Stimulated activated naive CD4-positive, alpha-beta T cell (primary cell): ENCODE measurements around the gene ERCC3.
"Not testable (repeated sequence)": the region's sequence is repeated elsewhere in the genome, so short reads cannot be mapped to it uniquely, and the experiment has no call there.

Experiments used
- DNase-seq, 6 experiments: peaks; one replicate each; lab custom pipeline; 2025; lab: John Stamatoyannopoulos, UW

The ERCC3 gene

DNA sequence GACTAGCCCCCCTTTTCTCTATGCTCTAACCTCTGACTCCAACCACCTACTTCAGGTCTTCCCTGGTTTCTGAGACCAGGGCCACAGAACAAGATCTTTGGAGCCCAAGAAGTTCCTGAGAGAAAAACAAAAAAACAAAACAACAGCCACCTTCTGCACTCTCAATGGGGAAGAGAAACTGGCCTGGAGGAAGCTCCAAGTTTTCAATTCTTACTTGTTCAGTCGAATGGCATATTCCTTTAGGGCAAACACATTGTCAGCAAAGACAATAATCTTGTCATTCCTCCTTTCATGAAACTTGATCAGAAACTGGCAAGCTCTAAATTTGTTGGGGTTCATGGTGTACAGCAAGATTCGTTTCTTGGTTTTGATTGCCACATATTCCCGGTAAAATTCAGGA lies 15.0 kb downstream of the ERCC3 start:
- DNase-seq = no peak

DNA sequence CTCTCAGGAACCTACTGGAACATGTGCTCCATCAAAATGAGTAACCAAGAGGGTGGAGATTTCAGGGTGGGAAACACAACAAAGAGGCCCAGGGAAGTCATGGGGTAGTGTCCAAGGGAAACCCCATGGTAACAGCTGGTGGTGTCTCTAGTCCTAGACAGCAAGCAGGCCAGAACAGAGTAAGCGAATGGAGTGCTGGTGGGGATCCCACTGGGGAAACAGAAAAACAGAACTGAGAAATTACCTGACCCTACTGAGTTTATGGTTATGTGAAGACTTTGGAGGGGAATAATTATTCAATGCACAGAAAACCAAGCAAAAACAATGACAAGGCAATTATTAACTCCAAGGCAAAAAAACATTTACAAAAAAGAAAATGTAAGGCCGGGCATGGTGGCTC lies 16.9 kb downstream of the ERCC3 start:
- DNase-seq = no peak

DNA sequence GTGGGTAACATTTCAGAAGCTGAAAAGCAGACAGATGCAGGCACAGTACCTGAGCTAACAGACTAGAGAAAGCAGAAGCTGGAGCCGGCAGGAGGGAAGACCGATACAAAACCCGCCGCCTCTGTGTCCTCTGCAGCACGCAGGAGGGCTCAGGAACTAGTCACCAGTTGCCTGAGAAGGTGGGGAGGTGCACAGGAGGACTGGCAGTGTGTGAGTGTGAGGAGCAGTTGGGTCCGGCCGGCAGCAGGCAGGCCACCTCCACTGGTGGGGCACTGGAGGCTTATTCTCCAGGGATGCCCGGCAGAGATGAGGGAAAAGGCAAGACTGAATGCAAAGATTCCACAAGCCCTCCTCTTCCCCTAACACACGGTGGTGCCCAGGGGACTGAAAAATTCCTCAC lies 18.2 kb downstream of the ERCC3 start:
- no peak for DNase-seq

GRCh38 chr2:127275356-127275755 lies 18.6 kb downstream of the ERCC3 start:
- DNase-seq = no peak

GRCh38 chr2:127270663-127271062 lies 23.3 kb downstream of the ERCC3 start:
- no peak for DNase-seq

DNA sequence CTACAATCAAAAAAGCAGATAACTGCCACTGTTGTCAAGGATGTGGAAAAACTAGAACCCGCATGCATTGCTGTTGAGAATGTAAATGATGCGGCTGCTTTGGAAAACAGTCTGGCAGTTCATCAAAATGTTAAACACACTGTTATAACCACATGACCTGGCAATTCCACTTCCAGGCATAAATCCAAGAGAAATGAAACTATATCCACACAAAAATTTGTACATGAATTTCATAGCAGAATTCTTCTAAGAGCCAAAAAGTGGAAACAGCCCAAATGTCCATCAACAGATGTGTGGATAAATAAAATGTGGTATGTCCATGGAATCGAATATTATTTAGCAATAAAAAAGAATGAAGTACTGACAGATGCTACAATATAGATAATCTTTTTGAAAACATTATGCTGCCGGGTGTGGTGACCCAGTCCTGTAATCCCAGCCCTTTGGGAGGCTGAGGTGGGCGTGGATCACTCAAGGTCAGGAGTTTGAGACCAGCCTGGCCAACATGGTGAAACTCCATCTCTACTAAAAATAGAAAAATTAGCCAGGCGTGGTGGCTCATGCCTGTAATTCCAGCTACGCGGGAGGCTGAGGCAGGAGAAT lies 32.0 kb downstream of the ERCC3 start:
- DNase-seq = no peak

DNA sequence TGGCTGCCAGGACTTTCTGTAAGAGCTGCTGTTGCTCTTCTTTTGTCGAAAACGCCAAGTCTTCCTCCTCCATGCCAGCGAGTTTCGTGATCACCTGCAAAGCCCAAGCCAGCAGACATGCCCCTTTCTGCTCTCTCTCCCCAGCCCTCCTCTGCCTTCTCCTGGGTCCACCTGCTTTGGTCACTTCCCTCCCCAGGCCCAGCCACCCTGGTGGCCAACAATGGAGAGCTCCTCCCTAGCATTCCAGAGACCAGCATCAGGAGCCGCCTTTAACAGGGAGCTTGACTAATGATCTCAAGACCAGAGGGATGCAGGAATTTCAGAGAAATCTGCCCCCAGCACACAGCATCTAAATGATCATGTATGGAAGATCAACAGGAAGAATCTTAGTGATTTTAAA lies 34.6 kb downstream of the ERCC3 start:
- no peak for DNase-seq

GRCh38 chr2:127256866-127257265 lies 37.1 kb downstream of the ERCC3 start:
- no peak for DNase-seq

- DNase-seq = no peak
Measured at GRCh38 chr2:127256381-127256780, 37.6 kb downstream of the ERCC3 start.

DNA sequence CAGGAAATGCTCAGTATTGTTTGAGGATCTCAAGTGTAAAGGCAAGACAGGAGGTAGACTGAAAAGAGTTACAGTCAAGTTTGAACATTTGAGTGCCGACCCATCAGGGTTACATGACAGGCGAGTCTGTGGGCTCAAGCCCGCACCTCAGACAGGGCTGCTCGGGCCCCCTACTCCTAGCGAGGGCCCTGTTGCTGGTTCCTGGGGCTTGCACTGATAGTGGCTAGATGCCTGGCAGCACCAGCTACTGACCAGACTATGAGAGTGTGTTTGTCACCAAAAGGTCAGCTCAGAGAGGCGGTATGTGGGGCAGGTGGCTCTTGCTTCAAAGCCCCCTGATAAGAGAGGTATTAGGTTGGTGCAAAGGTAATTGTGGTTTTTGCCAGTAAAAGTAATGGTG lies 38.2 kb downstream of the ERCC3 start:
- DNase-seq = no peak

- DNase-seq = no peak
Measured at GRCh38 chr2:127255146-127255545, 38.8 kb downstream of the ERCC3 start.

DNA sequence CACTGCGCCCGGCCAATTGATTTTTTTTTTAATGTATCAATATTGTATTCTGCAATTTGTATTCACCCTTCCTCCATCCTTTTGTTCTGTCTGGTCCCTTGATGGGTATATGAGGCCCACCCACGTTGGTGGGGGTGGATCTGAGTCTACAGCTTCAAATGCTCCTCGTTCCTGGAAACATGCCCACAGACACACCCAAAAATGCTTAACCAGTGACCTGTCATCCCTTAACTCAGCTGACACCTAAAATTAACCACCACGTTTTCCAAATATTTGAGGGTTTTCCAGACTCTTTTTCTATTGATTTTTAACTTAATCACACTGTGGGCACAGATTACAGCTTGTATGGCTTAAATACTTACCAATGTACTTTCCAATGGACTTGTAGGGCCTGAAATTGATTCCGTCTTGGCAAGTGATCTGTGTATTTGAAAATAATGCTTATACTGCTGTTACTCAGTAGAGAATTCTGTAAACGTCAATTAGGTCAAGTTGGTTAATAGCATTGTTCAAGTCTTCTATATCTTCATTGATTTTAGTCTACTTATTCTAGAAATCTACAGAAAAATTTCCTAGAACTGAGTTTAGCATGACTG lies 39.5 kb downstream of the ERCC3 start:
- DNase-seq = no peak

- DNase-seq = not testable (repeated sequence)
Measured at GRCh38 chr2:127241184-127241583, 52.8 kb downstream of the ERCC3 start.

GRCh38 chr2:127239395-127239794 lies 54.5 kb downstream of the ERCC3 start:
- DNase-seq = no peak

DNA sequence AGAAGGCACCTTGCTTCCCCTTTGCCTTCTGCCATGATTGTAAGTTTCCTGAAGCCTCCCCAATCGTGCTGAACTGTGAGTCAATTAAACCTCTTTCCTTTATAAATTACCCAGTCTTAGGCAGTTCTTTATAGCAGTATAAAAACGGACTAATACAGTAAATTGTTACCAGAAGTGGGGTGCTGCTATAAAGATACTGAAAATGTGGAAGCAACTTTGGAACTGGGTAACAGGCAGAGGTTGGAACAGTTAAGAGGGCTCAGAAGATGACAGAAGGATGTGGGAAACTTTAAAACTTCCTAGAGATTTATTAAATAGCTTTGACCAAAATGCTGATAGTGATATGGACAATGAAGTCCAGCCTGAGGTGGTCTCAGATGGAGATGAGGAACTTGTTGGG lies 56.2 kb downstream of the ERCC3 start:
- not testable (repeated sequence) for DNase-seq

GRCh38 chr2:127235082-127235702 lies 58.8 kb downstream of the ERCC3 start:
- DNase-seq = no peak

DNA sequence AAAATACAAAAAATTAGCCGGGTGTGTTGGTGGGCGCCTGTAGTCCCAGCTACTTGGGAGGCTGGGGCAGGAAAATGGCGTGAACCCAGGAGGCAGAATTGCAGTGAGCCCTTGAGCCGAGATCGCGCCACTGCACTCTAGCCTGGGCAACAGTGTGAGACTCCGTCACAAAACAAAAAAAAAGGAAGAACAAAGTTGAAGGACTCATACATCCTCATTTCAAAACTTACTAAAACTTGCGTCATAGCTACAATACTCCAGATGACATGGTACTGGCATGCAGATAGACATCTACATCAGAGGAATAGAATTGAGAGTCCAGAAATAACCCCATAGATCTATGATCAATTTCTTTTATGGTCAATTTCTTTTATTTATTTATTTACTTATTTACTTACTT lies 60.2 kb downstream of the ERCC3 start:
- DNase-seq = no peak

DNA sequence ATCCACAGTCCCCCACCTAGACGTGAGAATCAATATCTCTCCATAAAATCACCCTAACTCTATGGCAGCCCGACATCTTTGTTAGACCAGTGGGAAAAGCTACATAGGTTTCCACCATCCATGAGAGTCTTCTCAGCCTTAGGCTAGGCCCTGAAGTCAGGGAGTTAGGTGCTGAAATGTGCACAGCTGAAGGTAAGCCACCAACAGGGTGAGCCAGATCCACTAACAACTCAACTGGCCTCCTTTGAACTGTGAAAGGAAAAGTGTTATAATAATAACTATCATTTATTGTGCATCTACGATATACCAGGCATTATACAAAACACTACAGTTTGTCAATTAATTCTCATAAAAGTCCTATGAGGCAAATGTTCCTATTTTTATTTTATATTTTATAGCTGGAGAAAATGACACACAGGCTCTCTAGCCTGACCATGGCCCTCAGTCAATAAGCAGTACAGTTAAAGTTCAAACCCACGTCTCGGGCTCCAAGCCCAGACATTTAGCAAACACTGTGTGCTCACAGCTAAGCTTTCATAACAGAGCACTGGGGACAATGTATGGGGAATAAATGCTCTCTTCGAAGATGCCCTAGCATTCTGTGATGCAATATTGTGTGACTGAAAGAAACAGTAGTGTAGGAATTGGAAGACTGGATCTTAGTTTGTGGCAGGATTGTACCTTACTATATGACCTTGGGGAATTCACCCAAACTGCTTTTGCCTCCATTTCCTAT lies 62.6 kb downstream of the ERCC3 start:
- DNase-seq = no peak

- no peak for DNase-seq
Measured at GRCh38 chr2:127229555-127229954, 64.4 kb downstream of the ERCC3 start.

DNA sequence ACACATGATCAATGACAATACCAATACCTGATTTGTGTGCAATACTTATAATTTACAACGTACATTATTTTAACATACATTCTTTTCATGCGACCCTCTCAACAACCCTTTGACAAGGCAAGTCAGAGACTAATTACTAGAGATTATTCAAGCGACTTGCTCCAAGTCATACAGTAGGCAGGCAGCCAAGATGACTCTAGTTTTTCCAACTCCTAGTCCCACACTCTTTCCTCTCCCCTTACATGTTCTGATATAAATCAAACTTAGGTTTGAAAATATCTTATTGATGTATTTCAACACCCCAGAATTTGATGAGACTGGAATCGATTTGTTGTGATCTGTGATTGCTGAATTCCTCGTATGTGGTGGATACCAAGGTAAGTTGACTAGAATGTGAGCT lies 65.8 kb downstream of the ERCC3 start:
- DNase-seq = no peak

GRCh38 chr2:127227264-127227660 lies 66.7 kb downstream of the ERCC3 start:
- not testable (repeated sequence) for DNase-seq

DNA sequence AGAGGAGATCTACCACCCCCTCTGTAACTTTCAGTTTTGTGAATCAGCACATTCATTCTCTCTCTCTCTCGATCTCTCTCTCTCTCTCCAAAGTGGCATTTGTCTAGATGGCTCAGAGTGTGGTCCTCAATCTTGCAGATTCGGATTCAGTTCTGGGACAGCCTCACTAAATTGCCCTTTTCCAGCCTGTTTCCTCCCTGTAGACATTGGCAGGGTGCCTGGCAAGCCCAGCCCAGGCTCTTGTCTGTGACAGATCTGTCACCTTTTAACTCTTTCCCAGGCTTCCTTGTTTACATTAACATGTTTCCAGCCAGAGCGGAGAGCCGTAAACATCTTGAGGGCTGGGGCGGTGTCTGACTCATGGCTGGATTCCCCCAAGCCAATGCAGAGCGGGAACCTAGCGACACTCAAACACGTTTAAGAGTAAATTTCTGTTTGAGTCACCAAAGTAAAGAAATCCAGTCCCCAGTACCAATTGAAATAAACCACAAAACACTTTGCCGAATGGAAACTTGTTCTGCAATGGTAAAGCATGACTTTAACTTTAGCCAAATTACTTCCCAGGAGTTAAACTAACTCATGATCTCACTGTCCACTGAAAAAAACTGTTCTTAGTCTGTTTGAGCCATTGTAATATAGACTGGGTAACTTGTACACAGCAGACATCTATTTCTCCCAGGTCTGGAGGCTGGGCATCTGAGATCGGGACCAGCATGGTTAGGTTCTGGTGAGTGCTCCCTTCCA lies 67.3 kb downstream of the ERCC3 start:
- no peak for DNase-seq
